Psoas muscle (tissue), 8 donors: ENCODE results near the gene TOGARAM1. TPM values are rescaled to one million over a fixed set of nuclear protein-coding genes. Genes with fewer than 3 reads are reported as not detected.

Experiments
- ATAC-seq, 4 donors: fragments of 200-7000 bp; cut with Tn5 transposase; one replicate each; pipeline ENCODE4 v1.9.1; 2020; ENCODE audit warnings: moderate library complexity in 3 of 4, mild to moderate bottlenecking in 2 of 4
- DNase-seq, 2 donors: peaks; one replicate each; pipeline ENCODE4 v3.0.0-alpha.2; 2020
- H3K27ac ChIP-seq: fragments of 200-600 bp; one replicate; pipeline ENCODE4 v1.8.0; 2022
- H3K27me3 ChIP-seq, 3 donors: fragments of 200-600 bp in 1 of 3; one replicate each; pipeline versions ENCODE4 v1.6.1 to v1.8.0; 2013 to 2022; ENCODE audit warnings: low read length in 2 of 3, mild to moderate bottlenecking in 2 of 3, moderate library complexity in 1 of 3; ENCODE audit not compliant: insufficient read depth in 3 of 3
- H3K36me3 ChIP-seq, 2 donors: fragments of 200-600 bp in 1 of 2; one replicate each; pipeline versions ENCODE4 v1.6.1 to v1.8.0; 2013 to 2022; ENCODE audit warnings: low read depth in 1 of 2, mild to moderate bottlenecking in 1 of 2, moderate library complexity in 1 of 2; ENCODE audit not compliant: insufficient read depth in 1 of 2
- H3K4me1 ChIP-seq: fragments of 200-600 bp; one replicate; pipeline ENCODE4 v1.8.0; 2022
- H3K4me3 ChIP-seq: fragments of 200-600 bp; one replicate; pipeline ENCODE4 v1.8.0; 2022; ENCODE audit warnings: mild to moderate bottlenecking
- H3K9me3 ChIP-seq: fragments of 200-600 bp; one replicate; pipeline ENCODE4 v1.8.0; 2022
- WGBS, 3 donors: extraction: QIAGEN DNeasy Blood & Tissue Kit; methylation state at CpG; one replicate each; pipeline versions ENCODE4 v1.1.6 to v1.1.7; 2013; 5-methylcytosine and 5-hydroxymethylcytosine counted together
- intact Hi-C, 2 donors: fragments of 100-400 bp; cut with DNase I; formaldehyde crosslinking; loops; one replicate each; pipeline versions ENCODE4 v1.11.0 to v1.14.2; 2022
- long read RNA-seq, 2 donors: library from polyadenylated mRNA; unstranded; transcript quantifications; one replicate each; pipeline ENCODE4 v2.0.0, GENCODE V29; 2021
- polyA plus RNA-seq, 3 donors: library from polyadenylated mRNA; stranded (reverse); fragments of 200-250 nt; gene quantifications; one replicate each; pipeline ENCODE4 v1.2.3, GENCODE V29; 2013
- total RNA-seq, 4 donors: library from RNA; stranded (reverse); fragmentation: NEBNext Ultra II Directional in 2 of 4; extraction: Animal tissue kit (Norgen Biotek cat#: 25700) in 2 of 4; gene quantifications; one replicate each; pipeline versions ENCODE4 v1.2.1 to v1.2.4, GENCODE V29; 2021 to 2023
- TF ChIP-seq, protein P1 (sequence below): fragments of 200-600 bp; IDR thresholded peaks from one replicate; pipeline ENCODE4 v1.8.0; 2022; ENCODE audit warnings: antibody characterized with exemption
- donor health status: healthy with polysubstance abuse.
- donor health status: DM: no; HTN: no; CAD: no; lungs with moderate emphysema.
- donor health status: Bipolar disorder and iron deficiency.
- donor health status: healthy.
- donor health status: DM: yes; HTN: yes; CAD: no.
- donor health status: DM: no; HTN: no; CAD: no.
- donor health status: DM: no; HTN: no; CAD: no.
- donor health status: DM: yes; HTN: yes; CAD: no.

TOGARAM1 gene, protein sequence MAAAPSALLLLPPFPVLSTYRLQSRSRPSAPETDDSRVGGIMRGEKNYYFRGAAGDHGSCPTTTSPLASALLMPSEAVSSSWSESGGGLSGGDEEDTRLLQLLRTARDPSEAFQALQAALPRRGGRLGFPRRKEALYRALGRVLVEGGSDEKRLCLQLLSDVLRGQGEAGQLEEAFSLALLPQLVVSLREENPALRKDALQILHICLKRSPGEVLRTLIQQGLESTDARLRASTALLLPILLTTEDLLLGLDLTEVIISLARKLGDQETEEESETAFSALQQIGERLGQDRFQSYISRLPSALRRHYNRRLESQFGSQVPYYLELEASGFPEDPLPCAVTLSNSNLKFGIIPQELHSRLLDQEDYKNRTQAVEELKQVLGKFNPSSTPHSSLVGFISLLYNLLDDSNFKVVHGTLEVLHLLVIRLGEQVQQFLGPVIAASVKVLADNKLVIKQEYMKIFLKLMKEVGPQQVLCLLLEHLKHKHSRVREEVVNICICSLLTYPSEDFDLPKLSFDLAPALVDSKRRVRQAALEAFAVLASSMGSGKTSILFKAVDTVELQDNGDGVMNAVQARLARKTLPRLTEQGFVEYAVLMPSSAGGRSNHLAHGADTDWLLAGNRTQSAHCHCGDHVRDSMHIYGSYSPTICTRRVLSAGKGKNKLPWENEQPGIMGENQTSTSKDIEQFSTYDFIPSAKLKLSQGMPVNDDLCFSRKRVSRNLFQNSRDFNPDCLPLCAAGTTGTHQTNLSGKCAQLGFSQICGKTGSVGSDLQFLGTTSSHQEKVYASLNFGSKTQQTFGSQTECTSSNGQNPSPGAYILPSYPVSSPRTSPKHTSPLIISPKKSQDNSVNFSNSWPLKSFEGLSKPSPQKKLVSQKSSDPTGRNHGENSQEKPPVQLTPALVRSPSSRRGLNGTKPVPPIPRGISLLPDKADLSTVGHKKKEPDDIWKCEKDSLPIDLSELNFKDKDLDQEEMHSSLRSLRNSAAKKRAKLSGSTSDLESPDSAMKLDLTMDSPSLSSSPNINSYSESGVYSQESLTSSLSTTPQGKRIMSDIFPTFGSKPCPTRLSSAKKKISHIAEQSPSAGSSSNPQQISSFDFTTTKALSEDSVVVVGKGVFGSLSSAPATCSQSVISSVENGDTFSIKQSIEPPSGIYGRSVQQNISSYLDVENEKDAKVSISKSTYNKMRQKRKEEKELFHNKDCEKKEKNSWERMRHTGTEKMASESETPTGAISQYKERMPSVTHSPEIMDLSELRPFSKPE (N-terminal part only)
- total RNA-seq, result 10 to 100 TPM in 3 of 4 donors, 1 to 10 TPM in 1; 9.1 to 16.0 (median 11.5) TPM
- 1 to 10 TPM; 5.1 to 8.7 (median 5.9) TPM for polyA plus RNA-seq
- long read RNA-seq, donor 1, partial matches to known transcripts, result 3 of 3 reads
- long read RNA-seq, donor 1, other reads (novel, unspliced or antisense), result 0 of 3 reads
- long read RNA-seq, donor 2, full-length matches to known transcripts, result 1 of 12 reads
- long read RNA-seq, donor 2, partial matches to known transcripts, result 6 of 12 reads
- long read RNA-seq, donor 2, other reads (novel, unspliced or antisense), result 5 of 12 reads

DNA sequence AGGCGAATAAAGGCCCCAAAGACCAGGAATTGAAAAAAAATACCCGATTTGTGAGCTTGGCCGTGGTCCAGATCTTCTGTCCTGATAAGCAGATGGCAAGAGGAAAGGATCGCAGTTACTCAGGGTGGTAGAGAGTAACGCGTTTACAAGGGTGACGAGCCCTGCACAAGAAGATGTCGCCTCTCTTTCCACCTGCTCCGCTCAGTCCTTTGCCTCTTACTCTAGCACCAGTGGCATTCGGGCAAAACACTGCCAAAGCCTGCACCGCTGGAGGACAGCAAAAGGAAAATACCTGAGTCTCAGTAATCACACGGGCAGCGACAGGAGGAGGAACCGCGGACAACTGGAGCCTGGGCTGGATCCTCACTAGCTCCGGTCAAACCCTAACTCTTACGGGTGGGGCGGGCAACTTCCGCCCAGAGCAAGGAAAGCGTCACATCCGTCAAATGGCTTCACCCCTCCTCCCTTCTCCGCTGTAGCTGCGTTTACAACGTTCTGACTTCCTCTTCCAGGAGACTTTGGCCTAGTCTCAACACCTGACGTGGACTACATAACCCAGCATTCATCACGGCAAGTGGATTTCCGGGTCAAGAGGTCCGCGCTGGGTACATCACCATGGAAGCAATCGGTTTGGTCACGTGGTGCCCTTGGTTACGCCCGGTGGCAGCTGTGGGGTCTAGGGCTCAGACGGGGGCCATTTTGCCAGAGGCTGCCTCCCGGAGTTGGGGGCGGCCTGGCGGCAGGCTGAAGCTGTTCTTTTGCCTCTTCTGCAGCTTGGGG is at the start of gene TOGARAM1, which contains the start of gene KLHL28:
Gene TOGARAM1, plus strand, starts transcription at position 637 of the 780 bp plus-strand sequence. CDS start 232 bp downstream, outside the sequence.
Gene KLHL28, minus strand, starts transcription at position 394 of the 780 bp plus-strand sequence. CDS start 16,019 bp downstream, outside the sequence.
- intact Hi-C loops, result loop anchor here (2.0 to 10.0 kb wide), 4 partner anchors 64 to 173 kb away; partner anchors contain the start of genes FANCM (in 2 of the 2), FKBP3 (in 2 of the 2) and PRPF39 (in 2 of the 2)
- peak; percentile 95 to 97 for DNase-seq
- Histone ChIP-seq H3K9me3 (no peaks in the 10 kb centered on the region), H3K4me1 (peaks cover 63% of the 10 kb centered on the region), H3K4me3 (peak within 1 kb of the TSS; percentile 89), H3K36me3 (no peaks in the 10 kb centered on the region), H3K27ac (peak within 1 kb of the TSS; percentile 90), H3K27me3 (no peaks in the 10 kb centered on the region)
- 0 to 1% (median 0%) methylated on average over 37 of the region's 37 CpGs for WGBS, 3 donors
- TF ChIP-seq, protein P1, sequence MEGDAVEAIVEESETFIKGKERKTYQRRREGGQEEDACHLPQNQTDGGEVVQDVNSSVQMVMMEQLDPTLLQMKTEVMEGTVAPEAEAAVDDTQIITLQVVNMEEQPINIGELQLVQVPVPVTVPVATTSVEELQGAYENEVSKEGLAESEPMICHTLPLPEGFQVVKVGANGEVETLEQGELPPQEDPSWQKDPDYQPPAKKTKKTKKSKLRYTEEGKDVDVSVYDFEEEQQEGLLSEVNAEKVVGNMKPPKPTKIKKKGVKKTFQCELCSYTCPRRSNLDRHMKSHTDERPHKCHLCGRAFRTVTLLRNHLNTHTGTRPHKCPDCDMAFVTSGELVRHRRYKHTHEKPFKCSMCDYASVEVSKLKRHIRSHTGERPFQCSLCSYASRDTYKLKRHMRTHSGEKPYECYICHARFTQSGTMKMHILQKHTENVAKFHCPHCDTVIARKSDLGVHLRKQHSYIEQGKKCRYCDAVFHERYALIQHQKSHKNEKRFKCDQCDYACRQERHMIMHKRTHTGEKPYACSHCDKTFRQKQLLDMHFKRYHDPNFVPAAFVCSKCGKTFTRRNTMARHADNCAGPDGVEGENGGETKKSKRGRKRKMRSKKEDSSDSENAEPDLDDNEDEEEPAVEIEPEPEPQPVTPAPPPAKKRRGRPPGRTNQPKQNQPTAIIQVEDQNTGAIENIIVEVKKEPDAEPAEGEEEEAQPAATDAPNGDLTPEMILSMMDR, result no peak
- ATAC-seq, result peak; percentile 91 to 98 (median 96)

DNA sequence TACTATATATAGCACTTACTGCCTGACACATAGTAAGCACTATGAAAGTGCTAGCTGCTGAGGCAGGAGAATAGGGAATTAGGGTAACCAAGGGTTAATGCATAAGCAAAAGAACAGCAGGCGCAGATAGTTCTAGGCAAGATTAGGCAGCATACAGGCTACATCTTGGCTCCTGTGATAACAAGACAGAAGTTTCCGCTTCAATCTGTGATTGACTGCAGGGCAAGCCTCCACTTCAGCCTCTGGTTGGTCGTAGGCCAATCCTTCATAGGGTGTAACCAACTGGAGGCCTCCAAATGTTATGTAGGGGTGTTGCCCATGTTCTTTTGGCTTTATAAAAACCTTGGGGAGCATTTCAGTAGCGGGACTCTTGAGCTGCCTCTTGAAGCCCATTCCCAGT is 47.1 kb upstream of the TOGARAM1 start:
- ATAC-seq, result no peak
- intact Hi-C loops, result loop anchor here (1.0 to 5.0 kb wide), 3 partner anchors 222 to 353 kb away; partner anchors contain the start of gene FANCM (in 1 of the 2)

DNA sequence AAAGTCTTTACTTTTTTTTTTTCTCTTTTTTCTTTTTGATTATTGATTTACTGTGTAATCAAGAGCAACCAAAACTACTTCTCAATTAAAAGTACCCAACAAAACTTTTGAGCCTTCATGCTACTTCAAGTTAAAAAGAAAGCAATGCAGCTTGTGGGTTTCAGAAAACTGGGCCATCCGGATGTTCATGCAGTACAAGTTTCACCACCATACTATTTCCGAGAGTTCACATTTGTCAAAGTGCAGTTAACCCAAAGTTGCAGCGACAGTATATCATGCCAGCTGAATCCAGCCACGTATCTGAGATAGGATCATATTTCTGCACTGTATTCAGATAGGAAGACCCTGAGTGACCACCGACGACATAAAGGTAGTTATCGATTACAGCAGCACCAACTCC is 33.2 kb upstream of the TOGARAM1 start:
- intact Hi-C loops, result no loop called here
- no peaks in the 10 kb centered on the region for H3K4me1 ChIP-seq
- H3K27me3 ChIP-seq, result no peaks in the 10 kb centered on the region
- no peak for DNase-seq
- H3K9me3 ChIP-seq, result no peaks in the 10 kb centered on the region
- WGBS, 3 donors, result 76 to 79% (median 78%) methylated on average over 7 of the region's 7 CpGs
- H3K27ac ChIP-seq, result no peak overlapping the region
- H3K4me3 ChIP-seq, result no peak overlapping the region
- ATAC-seq, result no peak
- H3K36me3 ChIP-seq, result peaks cover 0 to 21% of the 10 kb centered on the region in 2 donors
- TF ChIP-seq, protein P1, result no peak

More for the DNA sequence above, 47.1 kb upstream of the TOGARAM1 start:
- H3K4me1 ChIP-seq, result no peaks in the 10 kb centered on the region
- H3K36me3 ChIP-seq, result no peaks in the 10 kb centered on the region
- peaks cover 0 to 20% (median 11%) of the 10 kb centered on the region in 3 donors for H3K27me3 ChIP-seq
- no peak for DNase-seq
- TF ChIP-seq, protein P1, result no peak
- H3K27ac ChIP-seq, result no peak overlapping the region
- no peaks in the 10 kb centered on the region for H3K9me3 ChIP-seq
- H3K4me3 ChIP-seq, result no peak overlapping the region
- WGBS, 3 donors, result 42 to 45% (median 43%) methylated on average over 4 of the region's 4 CpGs
